Measurements from ENCODE around the gene EEF1A2.

- TF ChIP-seq EZH2 (IDR thresholded peaks at IDR 0.05) (no peak), POLR2AphosphoS5 (IDR thresholded peaks at IDR 0.05; ENCODE audit: borderline replicate concordance, low read depth, low read length) (no peak)
Measured at GRCh38 chr20:63505281-63505680, 6.4 kb upstream of the EEF1A2 start.

Data from SK-N-MC (cell line).